ENCODE results near the gene SEL1L.
"Not testable (repeated sequence)": the region's sequence is repeated elsewhere in the genome, so short reads cannot be mapped to it uniquely, and the experiment has no call there.

SEL1L gene

DNA sequence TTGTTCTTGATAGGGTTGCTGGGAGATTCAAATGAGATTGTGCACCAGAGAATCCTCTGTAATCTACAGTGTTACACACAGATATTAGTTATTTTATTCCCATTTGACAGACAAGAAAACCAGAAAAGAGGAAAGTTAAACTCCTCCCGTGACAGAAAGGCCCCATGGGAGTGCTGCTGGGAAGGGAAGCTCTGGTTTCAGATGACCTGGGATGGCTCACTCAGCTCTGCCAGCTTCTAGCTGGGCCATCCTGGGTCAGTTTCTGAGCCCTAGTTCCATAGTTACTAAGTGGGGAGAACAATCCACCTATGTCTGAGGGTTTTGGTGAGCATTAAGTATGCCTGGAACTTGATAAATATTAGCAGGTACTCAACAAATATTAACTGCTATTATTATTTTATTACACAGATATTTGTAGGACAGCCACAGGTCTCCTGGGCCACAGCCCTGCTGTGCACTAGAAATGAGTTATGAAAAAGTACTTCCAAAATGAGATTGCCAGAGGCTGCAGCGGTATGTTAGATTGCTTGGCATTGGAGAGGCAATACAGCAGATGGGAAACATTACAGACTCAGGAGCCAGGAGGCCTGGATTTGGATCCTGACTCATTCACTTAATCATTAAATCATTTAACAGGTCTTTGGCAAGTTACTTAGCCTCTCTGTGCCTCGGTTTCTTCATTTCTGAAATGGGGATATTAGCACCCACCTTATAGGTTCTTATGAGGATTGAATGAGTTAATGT, 86.5 kb downstream of the SEL1L start:
- no peak for DNase-seq (ENCODE audit: low read depth in 2 of 2)

- DNase-seq (ENCODE audit: low read depth in 2 of 2), result no peak
Observed at GRCh38 chr14:81446279-81447007, 87.2 kb downstream of the SEL1L start.

GRCh38 chr14:81441626-81442134, 92.0 kb downstream of the SEL1L start:
- no peak for DNase-seq (ENCODE audit: low read depth in 2 of 2)

- DNase-seq (ENCODE audit: low read depth in 2 of 2), result no peak
Observed at GRCh38 chr14:81440041-81440440, 93.6 kb downstream of the SEL1L start.

- DNase-seq (ENCODE audit: low read depth in 2 of 2), result no peak
Observed at GRCh38 chr14:81437244-81437643, 96.4 kb downstream of the SEL1L start.

DNA sequence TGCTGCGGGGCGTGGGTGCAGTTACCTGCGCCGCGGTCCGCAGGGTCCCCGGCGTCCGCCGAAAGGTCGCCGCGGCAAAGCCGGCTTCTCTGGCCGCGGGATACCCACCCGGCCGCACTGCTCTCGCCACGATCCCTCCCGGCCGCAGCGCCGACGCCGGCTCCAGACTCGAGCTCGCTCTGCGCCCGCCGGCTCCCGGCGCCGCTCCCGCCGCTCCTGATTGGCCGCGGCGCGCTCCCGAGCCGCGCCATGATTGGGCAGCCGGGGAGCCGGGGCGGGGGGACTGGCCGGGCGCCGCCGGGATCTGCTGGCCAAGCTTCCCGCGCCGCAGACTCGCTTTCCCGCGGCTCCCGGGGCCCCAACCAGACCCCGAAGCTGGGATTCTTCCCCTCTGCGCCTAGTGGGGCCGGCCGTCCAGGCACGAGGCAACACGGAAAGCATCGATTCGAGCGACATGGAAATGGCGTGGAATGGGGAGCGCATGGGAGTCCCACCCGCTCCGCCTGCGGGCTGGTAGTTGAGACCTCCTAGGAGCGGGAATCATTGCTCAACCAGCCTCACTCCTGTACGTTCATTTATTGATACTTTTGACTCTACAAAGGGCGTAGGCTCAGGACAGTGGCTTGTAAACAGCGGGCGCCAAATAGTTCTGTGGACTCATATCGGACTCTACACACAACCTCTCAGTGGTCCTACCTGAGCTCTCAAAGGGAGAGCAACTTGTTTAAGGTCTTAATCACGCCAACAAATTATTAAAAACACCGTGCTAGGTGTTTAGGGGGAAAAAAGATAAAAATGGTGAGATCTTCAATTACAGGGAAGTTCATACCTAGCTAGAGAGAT, 97.1 kb downstream of the SEL1L start:
- DNase-seq (ENCODE audit: low read depth in 2 of 2), result peak; percentile 27 to 36

- no peak for DNase-seq (ENCODE audit: low read depth in 2 of 2)
Observed at GRCh38 chr14:81435391-81436295, 98.0 kb downstream of the SEL1L start.

DNA sequence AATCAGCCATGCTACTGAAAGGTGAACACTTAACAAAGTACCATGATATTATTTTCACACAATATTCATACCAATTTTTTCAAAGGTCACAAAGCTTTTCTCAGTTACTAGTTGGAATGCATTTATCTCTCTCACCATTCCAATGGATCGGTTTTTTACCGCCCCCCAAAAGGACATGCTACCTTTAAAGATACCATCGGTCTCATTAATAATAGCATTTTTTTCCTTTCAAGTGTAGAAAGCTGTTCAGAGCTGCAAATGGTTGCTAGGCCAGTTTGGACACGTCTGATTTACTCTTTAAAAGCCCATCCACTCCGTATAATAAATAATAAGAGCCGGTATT, 98.6 kb downstream of the SEL1L start:
- no peak for DNase-seq (ENCODE audit: low read depth in 2 of 2)

DNA sequence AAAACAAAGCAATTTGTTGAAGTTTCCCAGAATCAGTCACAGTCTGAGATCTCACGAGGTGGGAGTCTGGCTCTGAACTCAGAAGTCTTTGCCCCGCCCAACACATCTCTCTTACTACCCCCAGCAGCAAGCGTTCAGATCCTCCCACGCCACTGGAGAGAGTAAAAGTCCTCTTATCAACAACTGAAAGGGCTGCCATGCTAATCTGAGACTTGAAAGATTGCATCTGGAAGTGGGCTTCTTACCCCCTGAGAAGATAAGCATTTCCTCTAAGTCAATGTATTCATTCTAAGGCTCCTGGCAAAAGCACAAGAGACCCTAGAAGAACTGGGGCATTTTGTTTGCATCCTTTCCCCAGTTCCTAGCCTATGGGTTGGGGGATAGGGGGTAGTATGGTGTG, 99.4 kb downstream of the SEL1L start:
- no peak for DNase-seq (ENCODE audit: low read depth in 2 of 2)

GRCh38 chr14:81433378-81433777, 100.3 kb downstream of the SEL1L start:
- DNase-seq (ENCODE audit: low read depth in 2 of 2), result no peak

DNA sequence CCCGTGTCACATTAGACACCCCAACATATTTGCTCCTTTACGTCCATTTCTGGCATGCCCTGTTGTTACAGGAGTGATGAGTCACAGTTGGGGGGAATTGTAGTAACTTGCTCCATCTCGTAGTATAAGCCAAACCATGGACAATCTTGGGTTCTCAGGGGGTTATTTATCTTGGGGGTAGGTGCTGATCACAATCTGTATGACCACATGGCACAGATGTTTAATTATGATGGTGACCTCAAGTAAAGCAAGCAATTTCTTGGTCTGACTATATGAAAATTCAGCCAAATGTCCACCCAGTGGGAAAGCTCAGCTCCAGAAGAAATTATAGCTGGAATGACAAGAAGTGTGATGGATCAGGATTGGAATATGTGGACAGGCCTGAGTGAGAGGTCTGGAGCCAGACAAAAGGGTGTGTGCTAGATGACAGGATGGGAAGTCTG, 101.4 kb downstream of the SEL1L start:
- DNase-seq (ENCODE audit: low read depth in 2 of 2), result no peak

DNA sequence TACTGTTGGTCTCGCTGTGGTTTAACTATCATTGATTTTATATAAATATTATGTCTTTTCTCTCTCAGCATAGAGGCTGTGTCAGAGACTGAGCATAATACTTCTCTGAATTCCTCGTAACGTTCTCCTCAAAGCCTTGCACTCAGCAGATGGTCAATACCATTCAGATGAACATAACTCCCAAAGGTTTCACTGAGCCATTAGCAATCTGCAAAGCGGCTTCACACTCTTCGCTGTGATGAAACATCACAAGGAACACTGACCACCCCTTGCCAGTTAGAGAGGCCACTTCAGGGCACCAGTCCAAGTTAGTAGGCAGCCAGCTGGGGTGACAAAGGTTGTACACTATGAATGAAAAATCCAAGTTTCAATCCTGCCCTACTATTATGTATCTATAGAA, 103.4 kb downstream of the SEL1L start:
- DNase-seq (ENCODE audit: low read depth in 2 of 2), result no peak

- not testable (repeated sequence) for DNase-seq (ENCODE audit: low read depth in 2 of 2)
Observed at GRCh38 chr14:81429749-81430148, 103.9 kb downstream of the SEL1L start.

DNA sequence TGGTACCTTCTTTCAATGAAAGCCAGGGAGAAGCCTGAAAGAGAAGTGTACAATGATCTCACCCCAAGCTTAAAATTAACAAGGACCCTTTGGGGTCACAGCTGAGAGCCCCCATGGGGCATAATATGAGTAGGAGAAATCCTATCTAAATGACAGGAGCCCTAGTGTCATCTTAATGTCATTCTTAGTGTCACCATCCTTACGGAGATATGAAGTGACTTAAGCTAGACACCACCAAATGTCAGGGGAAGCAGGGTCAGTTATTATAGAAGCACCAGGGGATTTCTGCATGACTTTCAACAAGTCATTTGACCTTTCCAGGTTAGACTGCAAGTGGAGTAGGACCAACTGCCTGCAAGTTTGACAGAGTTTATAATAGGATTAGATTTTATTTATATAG, 104.6 kb downstream of the SEL1L start:
- DNase-seq (ENCODE audit: low read depth in 2 of 2), result no peak

GRCh38 chr14:81427348-81428058, 106.2 kb downstream of the SEL1L start:
- DNase-seq (ENCODE audit: low read depth in 2 of 2), result no peak

DNA sequence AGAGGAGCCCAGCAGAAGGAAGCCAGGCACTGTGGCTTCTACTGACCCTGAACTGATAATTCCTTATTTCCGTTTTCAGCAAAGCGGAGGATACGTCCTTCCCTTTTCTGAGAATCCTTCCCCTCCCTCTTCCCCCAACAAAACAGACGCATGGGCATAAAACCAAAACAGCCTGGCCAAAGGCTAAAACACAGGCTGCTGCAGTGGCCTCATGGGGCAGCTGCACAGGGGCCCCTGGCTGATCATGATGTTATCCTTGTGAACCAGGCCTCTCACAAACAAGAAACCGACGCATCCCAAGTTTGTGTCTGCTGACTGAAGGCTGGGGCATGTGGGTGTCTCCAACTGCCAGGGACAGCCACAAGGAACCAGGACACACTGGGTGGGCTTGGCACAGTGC, 110.1 kb downstream of the SEL1L start:
- DNase-seq (ENCODE audit: low read depth in 2 of 2), result no peak
